Muscle of arm (tissue), 14 donors: ENCODE data around the gene MYO1D. TPM values are rescaled to one million over a fixed set of nuclear protein-coding genes. Genes with fewer than 3 reads are reported as not detected.
"Not testable (repeated sequence)": the region's sequence is repeated elsewhere in the genome, so short reads cannot be mapped to it uniquely, and the experiment has no call there.

Source experiments
- DNase-seq: peaks from one replicate; pipeline ENCODE4 v3.0.0-alpha.2; 2013
- long read RNA-seq, 11 donors: transcript quantifications; one replicate each; lab custom pipeline, GENCODE V29; 2026
- polyA plus RNA-seq, 12 donors: library from polyadenylated mRNA; unstranded; fragments of 120-200 nt; gene quantifications; one replicate each; pipeline ENCODE4 v1.2.1, GENCODE V29; 2013; ENCODE audit not compliant: insufficient read length in 12 of 12

Gene MYO1D
- 10 to 100 TPM in 2 of 12 donors, 1 to 10 TPM in 9, not detected in 1; 3.5 to 24.5 (median 6.2) TPM for polyA plus RNA-seq
- long read RNA-seq, donor 1, full-length matches to known transcripts, result 11 of 21 reads
- long read RNA-seq, donor 1, partial matches to known transcripts, result 10 of 21 reads
- long read RNA-seq, donor 1, other reads (novel, unspliced or antisense), result 0 of 21 reads
- long read RNA-seq, donor 2, result 0 reads
- long read RNA-seq, donor 3, result 0 reads
- long read RNA-seq, donor 4, result 0 reads
- long read RNA-seq, donor 5, result 0 reads
- long read RNA-seq, donor 6, result 0 reads
- long read RNA-seq, donor 7, full-length matches to known transcripts, result 1 of 1 reads
- long read RNA-seq, donor 7, partial matches to known transcripts, result 0 of 1 reads
- long read RNA-seq, donor 7, other reads (novel, unspliced or antisense), result 0 of 1 reads
- long read RNA-seq, donor 8, result 0 reads
- long read RNA-seq, donor 9, result 0 reads
- long read RNA-seq, donor 10, result 0 reads
- long read RNA-seq, donor 11, result 0 reads

DNA sequence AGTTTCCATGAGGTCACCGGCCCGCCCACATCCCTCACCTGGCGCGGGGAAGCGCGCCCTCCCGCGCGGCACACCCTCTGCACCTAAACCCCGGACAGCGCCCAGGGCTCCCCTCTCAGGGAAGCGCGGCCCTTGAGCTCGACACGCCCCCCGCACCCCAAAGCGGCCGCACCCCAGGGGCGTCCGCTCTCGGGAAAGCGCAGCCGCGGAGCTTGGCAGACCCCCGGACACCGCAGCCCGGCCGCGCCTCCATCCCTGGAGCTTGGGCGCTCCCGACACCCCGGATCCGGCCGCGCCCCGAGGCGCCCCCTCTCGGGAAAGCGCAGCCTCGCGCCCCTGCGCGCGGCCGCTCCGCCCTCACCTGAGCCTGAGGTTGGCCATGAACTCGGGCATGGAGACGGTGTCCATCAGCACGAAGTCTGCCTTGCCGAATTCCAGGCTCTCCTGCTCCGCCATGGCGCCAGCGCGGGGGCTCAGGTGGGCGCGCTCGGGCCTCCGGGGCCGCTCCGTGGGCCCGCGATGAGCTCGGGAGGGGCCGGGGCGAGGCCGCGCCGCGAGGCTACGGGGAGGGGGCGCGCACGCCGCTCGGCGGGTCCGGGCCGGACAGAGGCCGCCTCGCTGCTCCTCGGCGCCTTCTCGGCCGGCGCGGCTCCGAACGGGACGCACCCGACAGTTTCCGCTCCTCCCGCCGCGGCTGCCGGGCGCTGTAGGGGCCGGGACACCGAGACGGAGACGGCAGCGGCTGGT is at the start of gene MYO1D:
Gene MYO1D (minus strand): TSS at position 708 of the 747 bp plus-strand sequence. CDS start 252 bp downstream, at position 456.
- DNase-seq, result peak; percentile 3

DNA sequence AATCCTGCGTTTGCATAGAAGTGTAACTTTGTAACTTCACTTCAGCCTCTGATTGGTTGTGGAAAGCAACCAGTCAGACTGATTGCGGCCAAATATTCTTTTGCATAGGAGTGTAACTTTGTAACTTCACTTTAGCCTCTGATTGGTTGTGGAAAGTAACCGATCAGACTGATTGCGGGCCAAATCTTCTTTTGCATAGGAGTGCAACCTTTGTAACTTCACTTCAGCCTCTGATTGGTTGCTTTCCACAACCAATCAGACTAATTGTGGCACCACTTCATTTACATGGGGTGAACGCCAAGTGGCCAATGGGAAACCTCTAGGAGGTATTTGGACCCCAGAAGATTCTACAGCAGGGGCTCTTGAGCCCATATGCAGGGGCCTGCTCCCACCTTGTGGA is 49.3 kb upstream of the MYO1D start:
- no peak for DNase-seq

DNA sequence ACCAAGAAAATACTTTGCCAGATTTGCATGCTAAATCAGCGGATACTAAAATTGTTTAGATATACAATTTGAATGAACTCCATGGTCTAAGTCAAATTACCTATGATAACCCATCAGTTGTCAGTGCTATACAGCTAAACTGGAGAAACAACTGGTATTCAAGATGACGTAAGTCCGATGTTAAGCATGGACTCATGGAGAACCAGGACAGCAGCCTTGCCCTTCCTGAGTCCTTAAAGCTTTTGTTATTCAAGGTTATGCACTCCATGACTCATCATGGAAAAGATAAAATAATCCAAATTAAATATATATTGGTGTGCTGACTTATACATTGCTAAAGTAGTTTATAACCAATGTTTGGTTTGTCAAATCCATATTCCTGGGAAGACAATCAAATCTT is 47.0 kb upstream of the MYO1D start:
- DNase-seq, result not testable (repeated sequence)

DNA sequence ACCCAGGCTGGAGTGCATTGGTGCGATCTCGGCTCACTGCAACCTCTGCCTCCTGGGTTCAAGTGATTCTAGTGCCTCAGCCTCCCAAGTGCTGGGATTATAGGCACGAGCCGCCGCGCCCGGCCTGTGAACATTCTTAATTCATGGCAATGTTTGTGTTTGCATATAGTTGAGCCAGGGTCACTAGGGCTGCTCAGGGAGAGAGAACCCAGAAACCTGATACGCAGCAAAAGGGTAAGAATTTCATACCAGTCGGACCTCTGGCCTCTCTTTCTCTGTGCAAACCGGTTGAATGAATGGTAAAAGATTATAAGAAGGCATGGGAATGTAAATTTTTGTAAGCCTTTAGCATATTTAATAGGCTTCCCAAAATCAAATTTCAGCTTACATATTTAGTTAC is 44.1 kb upstream of the MYO1D start:
- DNase-seq, result no peak

DNA sequence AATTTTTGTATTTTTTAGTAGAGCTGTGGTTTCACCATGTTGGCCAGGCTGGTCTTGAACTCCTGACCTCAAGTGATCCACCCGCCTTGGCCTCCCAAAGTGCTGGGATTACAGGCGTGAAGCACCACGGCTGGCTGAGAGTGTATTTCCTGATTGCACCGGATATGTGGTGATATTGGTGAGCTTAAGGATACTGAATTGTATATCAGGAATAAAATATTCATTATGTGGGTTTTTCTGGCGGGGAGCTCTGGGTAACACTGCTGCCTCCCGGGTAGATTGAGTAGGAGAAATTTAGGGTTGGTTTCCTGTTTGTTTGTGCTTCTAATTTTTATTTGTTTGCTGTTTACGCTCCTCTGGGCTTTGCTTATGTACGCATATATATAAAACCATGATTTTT is 43.4 kb upstream of the MYO1D start:
- DNase-seq, result no peak

DNA sequence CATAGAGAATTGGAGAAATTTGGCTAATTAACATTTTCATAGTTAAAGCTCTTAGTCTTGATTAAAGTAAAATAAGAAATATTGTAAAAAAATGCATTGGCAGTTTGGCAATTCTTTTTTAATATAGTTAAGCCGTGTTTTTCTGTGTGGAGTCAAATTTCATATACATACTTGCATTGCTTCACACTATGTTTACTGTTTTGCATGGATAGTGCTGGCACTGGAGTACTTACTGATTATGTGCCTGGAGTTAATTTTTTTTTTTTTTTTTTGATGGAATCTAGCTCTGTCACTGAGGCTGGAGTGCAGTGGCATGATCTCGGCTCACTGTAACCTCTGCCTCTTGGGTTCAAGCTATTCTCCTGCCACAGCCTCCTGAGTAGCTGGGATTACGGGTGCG is 43.0 kb upstream of the MYO1D start:
- DNase-seq, result not testable (repeated sequence)

DNA sequence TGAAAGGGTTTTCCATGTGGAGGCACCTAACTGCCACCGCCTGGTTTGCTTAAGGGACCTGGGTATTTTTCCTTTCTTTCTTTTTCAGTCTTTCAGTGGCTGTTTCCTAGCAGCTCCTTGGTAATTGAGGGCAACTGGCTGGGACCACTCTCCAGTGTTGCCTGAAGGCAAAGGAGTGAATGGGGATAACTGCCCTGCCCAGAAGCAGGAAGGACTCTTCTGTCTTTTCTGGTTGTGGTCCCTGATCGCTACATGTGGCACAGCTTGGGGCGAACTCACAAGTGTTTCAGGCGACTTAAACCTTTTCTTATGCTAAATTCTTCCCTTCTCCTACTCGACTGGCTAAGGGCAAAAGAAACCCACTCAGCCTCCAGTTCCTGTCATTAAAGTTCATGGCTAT is 40.9 kb upstream of the MYO1D start:
- DNase-seq, result no peak

DNA sequence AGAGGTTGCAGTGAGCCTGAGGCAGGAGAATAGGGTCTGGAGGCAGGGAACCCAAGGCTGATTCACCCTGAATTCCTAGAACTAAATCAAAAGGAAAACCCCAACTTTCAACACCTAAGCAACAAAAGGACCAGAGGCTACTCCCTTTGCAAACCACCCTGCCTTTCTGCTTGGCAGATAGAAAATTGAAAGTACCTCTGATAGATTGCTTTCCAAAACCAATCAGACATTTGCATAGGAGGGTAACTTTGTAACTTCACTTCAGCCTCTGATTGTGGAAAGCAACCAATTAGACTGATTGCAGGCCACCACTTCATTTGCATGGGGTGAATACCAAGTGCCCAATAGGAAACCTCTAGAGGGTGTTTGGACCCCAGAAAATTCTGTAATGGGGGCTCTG is 40.2 kb upstream of the MYO1D start:
- DNase-seq, result no peak

DNA sequence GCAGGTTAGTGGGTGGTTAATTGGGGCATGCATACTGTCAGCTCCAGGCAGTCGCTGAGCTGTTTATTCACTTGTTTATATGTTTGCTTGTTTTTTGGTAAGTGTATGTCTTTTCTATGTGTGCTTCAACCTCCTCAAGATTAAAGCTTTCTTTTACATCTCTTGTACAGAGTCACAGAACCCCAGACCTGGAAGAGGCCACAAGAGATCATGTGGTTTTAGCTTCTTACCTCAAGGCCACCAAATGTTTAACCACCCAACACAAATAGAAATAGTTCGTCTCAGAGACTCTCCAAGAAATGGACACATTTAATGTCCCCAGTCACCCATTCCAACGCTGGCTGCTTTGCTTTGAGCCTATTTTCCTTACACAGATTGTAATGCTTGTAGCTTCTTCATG is 39.2 kb upstream of the MYO1D start:
- DNase-seq, result no peak

DNA sequence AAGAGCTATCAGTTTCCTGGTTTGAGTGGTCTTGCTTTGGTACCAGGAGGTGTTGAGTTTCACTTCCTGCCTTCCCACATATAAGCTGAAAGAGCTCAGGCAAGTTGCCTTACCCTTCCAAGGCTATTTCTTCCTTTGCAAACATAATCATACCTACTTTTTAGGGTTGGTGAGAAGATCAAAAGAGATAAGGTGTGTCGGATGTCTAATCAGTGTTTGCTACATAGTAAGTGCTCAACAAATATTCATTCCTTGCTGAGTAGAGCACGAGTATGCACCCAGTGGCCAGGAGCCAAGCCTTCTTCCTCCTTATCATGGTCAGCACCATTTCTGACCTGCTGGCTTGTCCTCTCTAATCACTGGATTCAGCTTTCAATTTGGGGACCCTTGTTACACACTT is 38.3 kb upstream of the MYO1D start:
- DNase-seq, result no peak

DNA sequence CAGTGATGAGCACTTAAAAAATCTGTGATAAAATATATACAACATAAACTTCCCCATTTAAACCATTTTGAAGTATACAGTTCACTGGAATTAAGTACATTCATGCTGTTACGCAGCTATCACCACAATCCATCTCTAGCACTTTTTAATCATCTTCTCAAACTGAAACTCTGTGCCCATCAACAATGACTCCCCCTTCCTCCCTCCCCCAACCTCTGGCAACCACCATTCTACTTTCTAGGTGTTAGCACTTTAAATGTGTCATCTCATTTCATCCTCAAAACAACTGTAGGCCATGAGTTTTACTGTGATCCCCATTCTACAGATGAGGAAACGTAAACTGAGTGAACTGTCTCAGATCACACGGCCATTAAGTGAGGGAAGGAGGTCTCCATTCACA is 37.3 kb upstream of the MYO1D start:
- DNase-seq, result no peak

DNA sequence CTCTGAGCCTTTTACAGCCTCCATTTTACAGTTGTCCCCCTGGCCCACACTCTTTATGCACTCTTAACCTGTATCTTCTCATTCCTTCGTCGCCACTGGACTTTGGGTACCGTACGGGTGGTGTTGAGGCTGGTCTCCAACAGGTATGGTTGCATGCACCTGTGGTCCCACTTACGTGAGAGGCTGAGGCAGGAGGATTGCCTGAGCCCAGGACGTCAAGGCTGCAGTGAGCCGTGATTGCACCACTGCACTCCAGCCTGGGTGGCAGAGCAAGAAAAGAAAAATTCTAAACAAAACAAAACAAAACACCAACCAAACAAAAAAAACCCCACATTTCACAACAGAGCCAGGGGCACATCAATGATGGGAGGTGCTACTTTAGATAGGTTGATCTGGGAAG is 36.7 kb upstream of the MYO1D start:
- no peak for DNase-seq

DNA sequence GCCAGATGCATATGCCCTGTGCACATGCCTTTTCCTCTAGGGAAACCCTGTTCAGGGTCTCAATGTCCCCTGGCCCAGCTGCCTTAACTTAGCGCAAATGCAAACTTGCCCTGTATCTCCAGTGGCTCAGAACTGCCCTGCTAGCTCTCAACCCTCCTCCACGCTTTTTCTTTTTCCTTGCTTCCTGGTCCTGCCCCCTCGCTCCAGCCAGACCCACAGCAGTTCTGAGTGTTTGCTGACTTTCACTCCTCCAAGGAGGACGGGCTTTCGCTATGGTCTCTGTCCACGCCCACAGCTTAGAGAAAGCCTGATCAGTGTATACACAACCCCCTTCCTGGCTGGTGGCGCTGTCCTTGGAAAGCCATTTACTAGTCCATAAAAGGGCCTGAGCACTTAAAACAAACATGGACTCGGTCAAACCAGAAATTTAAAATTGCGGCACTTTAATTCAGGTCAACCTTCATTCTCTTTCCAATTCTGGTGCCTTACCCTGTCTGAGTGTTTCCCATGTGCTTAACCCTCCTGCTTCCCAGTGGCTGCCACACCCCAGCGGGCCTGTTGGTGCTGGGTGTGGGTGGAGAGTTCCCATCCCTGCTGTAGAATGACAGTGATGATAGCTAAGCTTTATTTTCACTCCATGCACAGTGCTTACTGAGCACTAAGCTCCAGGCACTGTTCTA is 35.4 kb upstream of the MYO1D start:
- DNase-seq, result peak; percentile 37

DNA sequence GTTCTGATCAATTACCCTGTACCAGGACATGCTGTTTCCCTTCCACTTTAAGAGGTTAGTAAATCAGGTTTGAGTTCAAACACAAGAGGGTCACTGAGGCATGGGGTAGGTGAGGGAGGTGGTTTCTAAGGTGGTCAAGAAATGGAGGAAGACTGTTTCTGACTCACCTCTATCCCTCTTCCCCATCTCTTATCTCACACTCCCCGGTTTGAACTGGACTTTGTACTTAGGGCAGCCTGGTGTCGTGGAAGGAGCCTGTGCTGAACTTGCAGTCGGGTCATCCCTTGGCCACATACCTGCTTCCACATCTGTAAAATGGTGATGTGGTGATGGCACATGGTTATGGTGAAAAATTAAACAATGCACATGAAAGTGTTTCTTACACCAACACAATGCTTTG is 33.8 kb upstream of the MYO1D start:
- DNase-seq, result no peak

DNA sequence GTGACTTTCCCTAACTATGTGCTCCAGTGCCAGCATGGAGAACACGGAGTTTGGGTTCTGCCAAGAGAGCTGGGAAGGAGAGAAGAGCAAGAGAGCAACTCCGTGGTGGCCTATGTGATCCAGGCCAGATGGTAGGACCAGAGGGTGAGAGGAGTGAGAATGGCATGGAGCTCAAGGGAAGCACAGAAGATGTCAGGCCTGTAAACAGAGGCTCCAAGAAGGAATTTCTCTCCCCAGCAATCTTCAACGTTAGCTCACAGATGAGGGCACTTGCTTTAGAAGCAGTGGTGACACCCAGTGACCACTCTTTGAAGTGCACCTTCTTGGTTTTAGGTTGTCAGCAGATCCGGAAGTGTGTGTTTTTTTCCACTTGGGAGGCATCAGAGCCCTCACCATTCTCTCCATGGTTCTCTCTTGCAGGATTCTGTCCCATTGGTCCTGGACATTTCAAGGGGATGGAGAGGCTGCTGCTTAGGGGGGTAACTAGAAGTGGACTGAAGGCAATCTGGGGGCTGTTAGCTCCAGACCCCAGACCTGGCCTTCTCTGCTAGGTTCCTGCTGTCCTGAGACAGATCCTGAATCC is 33.0 kb upstream of the MYO1D start:
- DNase-seq, result peak; percentile 55

DNA sequence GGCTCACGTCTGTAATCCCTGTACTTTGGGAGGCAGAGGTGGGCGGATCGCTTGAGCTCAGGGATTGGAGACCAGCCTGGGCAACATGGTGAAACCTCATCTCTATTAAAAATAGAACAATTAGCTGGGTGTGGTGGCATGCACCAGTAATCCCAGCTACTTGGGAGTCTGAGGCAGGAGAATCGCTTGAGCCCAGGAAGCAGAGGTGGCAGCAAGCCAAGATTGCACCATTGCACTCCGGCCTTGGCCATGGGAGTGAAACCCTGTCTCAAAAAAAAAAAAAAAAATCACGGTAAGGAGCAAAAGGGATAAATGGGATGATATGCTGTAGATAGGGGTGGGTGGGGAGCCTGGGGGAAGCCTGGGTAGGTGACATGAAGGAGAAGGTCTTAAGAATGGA is 30.7 kb upstream of the MYO1D start:
- DNase-seq, result no peak

DNA sequence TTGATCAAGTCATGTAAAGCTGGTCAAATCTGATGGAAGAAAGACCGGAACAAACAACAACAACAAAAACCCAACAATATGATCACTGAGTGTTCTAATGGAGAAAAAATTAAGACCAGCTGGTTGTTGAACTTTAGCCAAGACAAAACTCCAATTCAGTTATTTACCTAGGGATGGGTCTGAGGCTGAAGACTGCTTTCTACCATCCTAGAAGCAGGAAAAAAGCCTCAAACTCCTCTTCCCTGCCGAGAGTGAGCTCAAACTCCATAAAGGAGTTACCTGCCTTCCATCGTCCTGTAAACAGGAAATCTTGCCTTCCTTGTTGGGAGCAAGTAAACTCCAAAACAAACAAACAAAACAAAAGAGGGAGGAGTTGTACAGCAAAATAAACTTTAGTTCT is 28.0 kb upstream of the MYO1D start:
- DNase-seq, result no peak

DNA sequence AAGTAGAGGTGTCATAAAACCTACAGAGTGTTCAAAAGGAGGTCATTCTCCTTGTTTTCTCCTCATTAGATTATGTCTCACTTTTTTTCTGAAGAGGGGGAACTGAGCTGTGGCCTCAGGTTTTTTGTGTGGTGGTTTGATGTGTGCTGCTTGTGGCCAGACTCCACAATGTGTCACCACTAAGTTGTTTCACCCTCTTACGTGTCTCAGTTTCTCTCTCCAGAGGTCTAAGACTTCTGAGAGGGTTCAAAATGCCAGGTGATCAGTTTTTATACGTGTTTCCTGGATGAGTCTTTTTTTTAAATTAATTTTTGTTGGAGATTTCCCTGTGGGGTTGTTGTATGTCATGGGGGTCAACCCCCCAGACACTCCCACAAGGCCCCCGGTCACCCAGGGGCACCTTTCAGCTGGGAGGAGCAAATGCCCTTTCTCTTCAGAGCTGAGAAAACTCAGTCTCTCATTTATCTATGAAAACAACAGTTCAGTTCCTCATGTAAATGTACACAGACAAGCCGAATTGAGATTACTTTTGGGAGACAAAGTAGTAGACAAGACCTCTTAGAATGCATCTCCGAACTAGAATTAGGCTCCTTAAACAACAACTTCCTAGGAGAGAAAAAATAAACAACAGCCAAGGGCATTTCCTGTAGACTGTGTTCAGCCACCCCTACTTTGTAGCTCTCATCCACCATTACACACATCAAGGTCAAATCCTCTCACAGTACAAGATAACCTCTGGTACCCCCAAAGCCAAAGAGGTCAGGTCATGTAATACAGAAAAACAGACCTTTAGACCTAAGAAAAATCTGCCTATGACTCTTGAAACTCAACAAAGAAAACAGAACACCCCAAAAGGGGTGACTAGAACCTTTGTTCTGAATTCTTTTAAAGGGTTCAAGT is 27.1 kb upstream of the MYO1D start:
- DNase-seq, result no peak

DNA sequence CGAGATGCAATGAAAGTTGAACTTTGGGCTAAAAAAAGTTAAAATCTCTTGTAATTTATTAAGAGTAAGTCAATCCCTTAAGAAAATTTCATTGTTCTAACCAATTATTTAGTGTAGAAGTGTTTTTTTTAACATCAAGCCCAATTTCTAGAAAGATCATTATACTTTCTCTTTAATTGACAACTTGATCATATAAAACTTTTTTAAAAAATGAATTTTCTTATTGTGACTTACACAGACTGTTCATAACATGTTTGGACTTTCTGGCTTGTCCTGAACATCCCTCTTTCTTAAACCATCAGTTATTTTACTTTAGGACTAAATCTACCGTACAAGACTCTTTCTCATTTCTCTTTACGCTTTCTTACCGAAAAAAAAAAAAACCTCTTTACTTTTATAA is 24.8 kb upstream of the MYO1D start:
- DNase-seq, result no peak

DNA sequence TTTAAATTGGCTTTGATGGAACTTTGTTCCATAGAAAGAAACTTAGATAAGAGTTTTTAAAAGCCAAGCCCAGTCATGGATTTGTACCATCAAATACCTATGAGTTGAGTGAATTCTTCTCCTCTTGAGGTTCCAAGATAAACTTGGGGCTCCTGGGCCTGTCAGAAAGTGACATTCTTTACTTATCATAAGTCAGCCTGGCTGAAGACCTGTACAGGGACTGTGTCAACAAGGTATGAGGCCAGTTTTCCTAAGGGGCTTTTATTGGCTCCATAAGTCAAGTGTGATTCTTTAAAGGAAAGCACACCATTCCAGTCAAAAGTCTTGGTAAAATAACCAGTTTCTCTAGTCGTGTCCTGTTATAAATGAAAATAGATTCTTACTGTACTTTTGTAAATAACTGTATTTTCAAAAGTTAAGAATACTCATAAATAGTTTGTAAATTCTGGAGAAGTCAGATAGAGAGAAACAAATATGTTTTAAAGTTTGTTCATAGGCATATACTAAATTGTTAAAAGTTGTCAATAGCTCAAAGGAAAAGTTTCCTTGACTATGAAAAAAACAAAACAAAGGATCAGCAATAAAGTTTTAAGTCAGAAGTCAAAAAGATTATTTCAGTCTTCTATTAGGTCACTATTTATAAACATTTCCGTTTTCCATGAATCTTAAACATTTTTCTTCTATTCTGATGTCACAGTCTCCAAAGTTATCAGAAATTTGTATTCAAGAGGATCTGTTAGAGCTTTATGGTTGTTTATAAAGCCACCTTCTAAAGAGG is 22.5 kb upstream of the MYO1D start:
- DNase-seq, result no peak
